Cardiac muscle cell (in vitro differentiated cells and primary cell): Measurements from ENCODE around the gene RASSF8. TPM values are rescaled to one million over a fixed set of nuclear protein-coding genes. Genes with fewer than 3 reads are reported as not detected.

Experiments used
- DNase-seq, 2 donors: peaks; one replicate each; pipeline versions ENCODE4 v3.0.0 to v3.0.0-alpha.2; 2010 to 2017; ENCODE audit warnings: low read depth in 1 of 2, low spot score in 1 of 2
- H3K27ac ChIP-seq: fragments of 200-600 bp; sonication (generic); 2 replicates; pipeline ENCODE4 v1.5.1; 2016
- H3K27me3 ChIP-seq: fragments of 200-600 bp; sonication (generic); 2 replicates; pipeline ENCODE4 v1.6.0; 2016; ENCODE audit warnings: control low read depth
- H3K36me3 ChIP-seq: fragments of 200-600 bp; sonication (generic); 2 replicates; pipeline ENCODE4 v1.5.1; 2016; ENCODE audit warnings: control low read depth
- H3K4me1 ChIP-seq: fragments of 200-600 bp; sonication (generic); 2 replicates; pipeline ENCODE4 v1.8.1; 2017; ENCODE audit warnings: low read depth, mild to moderate bottlenecking, mixed run types
- H3K4me3 ChIP-seq: fragments of 200-600 bp; sonication (generic); 2 replicates; pipeline ENCODE4 v1.5.1; 2016; ENCODE audit warnings: mild to moderate bottlenecking
- H3K9me3 ChIP-seq: fragments of 200-600 bp; sonication (generic); 2 replicates; pipeline ENCODE4 v1.5.1; 2017; ENCODE audit warnings: low read depth, mild to moderate bottlenecking, control low read depth
- CTCF ChIP-seq: IDR thresholded peaks from 2 replicates; pipeline ENCODE4 v1.5.1; 2012; ENCODE audit warnings: low read depth, mild to moderate bottlenecking, low read length
- polyA plus RNA-seq: library from polyadenylated mRNA; unstranded; fragments of >200 nt; fragmentation: Nextera tagmentation; extraction: Ambion mirVana; gene quantifications from 2 replicates; pipeline ENCODE4 v1.2.1, GENCODE V29; 2016
- total RNA-seq: library from RNA; depleted of rRNA; stranded (reverse); fragments of >200 nt; gene quantifications from 2 replicates; pipeline ENCODE4 v1.2.3, GENCODE V29; 2016

Gene RASSF8
- total and polyA plus RNA-seq, 2 experiments from 2014 or later: 25.2 to 56.4 TPM

DNA sequence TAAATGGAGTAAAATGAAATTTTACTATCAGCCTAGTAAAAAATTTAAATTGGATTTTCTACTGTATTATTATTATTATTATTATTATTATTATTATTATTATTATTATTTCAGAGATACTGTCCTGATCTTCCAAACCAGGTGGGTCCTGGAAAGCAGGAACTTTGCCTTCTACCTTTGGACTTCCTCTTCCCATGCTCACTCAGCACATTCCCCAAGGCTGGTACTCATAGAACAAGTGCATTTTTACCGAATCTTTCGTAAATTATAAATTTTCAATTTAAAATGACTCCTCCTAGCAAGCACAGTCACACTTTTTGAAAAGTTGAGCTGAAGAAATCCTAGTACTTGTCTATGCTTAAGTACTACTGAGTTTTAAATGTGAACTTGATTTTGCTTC is 136.7 kb downstream of the RASSF8 start:
- H3K27me3 ChIP-seq: no peaks in the 10 kb centered on the region
- TF ChIP-seq CTCF: no peak
- H3K4me3 ChIP-seq: no peak overlapping the region
- no peaks in the 10 kb centered on the region for H3K9me3 ChIP-seq
- H3K36me3 ChIP-seq: no peaks in the 10 kb centered on the region
- H3K4me1 ChIP-seq: no peaks in the 10 kb centered on the region
- H3K27ac ChIP-seq: no peak overlapping the region
- no peak for DNase-seq

DNA sequence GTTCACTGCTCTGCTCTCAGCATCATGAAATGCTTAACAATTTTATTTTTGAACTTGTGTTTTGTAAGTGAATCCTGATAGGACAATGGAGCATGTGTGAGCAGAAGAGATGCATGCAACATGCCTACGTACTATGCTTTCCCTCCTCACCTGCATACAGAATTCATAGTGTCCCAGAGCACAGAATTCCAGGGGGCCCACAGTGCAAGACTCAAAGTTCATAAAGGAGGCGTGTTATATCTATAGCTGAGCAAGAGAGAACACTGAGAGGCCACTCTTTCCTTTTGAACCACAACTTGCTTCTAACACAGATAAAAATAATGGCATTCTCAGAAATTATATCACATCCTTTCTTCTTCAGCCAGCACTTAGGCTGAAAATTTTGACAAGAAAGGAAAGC is 137.6 kb downstream of the RASSF8 start:
- H3K4me3 ChIP-seq: no peak overlapping the region
- TF ChIP-seq CTCF: no peak
- DNase-seq: no peak
- peaks cover 5% of the 10 kb centered on the region for H3K27me3 ChIP-seq
- H3K27ac ChIP-seq: no peak overlapping the region
- no peaks in the 10 kb centered on the region for H3K36me3 ChIP-seq
- no peaks in the 10 kb centered on the region for H3K4me1 ChIP-seq
- H3K9me3 ChIP-seq: no peaks in the 10 kb centered on the region

GRCh38 chr12:26097046-26097878 is 138.8 kb downstream of the RASSF8 start:
- no peak overlapping the region for H3K4me3 ChIP-seq
- no peaks in the 10 kb centered on the region for H3K9me3 ChIP-seq
- H3K27ac ChIP-seq: no peak overlapping the region
- H3K36me3 ChIP-seq: no peaks in the 10 kb centered on the region
- H3K4me1 ChIP-seq: no peaks in the 10 kb centered on the region
- peak; percentile 95 for TF ChIP-seq CTCF
- peaks cover 11% of the 10 kb centered on the region for H3K27me3 ChIP-seq
- peak; percentile 81 to 83 for DNase-seq

- Histone ChIP-seq H3K36me3 (no peaks in the 10 kb centered on the region), H3K4me1 (no peaks in the 10 kb centered on the region), H3K4me3 (no peak overlapping the region), H3K9me3 (no peaks in the 10 kb centered on the region), H3K27ac (no peak overlapping the region), H3K27me3 (peaks cover 15% of the 10 kb centered on the region)
- DNase-seq: no peak
- TF ChIP-seq CTCF: no peak
Observed at GRCh38 chr12:26100666-26101349, 142.3 kb downstream of the RASSF8 start.

GRCh38 chr12:26101350-26101734 is 142.9 kb downstream of the RASSF8 start:
- no peaks in the 10 kb centered on the region for H3K4me1 ChIP-seq
- H3K27ac ChIP-seq: no peak overlapping the region
- H3K27me3 ChIP-seq: peaks cover 20% of the 10 kb centered on the region
- H3K36me3 ChIP-seq: no peaks in the 10 kb centered on the region
- TF ChIP-seq CTCF: no peak
- no peaks in the 10 kb centered on the region for H3K9me3 ChIP-seq
- DNase-seq: no peak
- H3K4me3 ChIP-seq: no peak overlapping the region
